22Rv1 (cell line): Measurements from ENCODE around the gene CFAP46.

ENCODE experiments used
- H3K27ac ChIP-seq: fragments of 450-650 bp; 2 replicates; pipeline ENCODE4 v1.5.1; 2017
- CTCF ChIP-seq: fragments of 450-650 bp; IDR thresholded peaks from 2 replicates; pipeline ENCODE4 v1.5.1; 2017; ENCODE audit warnings: mild to moderate bottlenecking
- ZFX ChIP-seq: fragments of 450-650 bp; IDR thresholded peaks from 2 replicates; pipeline ENCODE4 v1.6.1; 2017; ENCODE audit warnings: antibody characterized with exemption, borderline replicate concordance

CFAP46 gene

GRCh38 chr10:132939957-132940790 lies 2.2 kb downstream of the CFAP46 start:
- peak; percentile 95 for TF ChIP-seq CTCF
- TF ChIP-seq ZFX, result no peak
- no peak overlapping the region for H3K27ac ChIP-seq

- H3K27ac ChIP-seq, result no peak overlapping the region
- TF ChIP-seq ZFX (no peak), CTCF (no peak)
These were observed 2.9 kb downstream of the CFAP46 start for GRCh38 chr10:132939378-132939955.

GRCh38 chr10:132938472-132939339 lies 3.7 kb downstream of the CFAP46 start:
- TF ChIP-seq CTCF (peak; percentile 72), ZFX (no peak)
- no peak overlapping the region for H3K27ac ChIP-seq

- no peak for TF ChIP-seq CTCF
- TF ChIP-seq ZFX, result no peak
- H3K27ac ChIP-seq, result no peak overlapping the region
These were observed 4.5 kb downstream of the CFAP46 start for GRCh38 chr10:132937861-132938260.

- no peak overlapping the region for H3K27ac ChIP-seq
- TF ChIP-seq ZFX, result no peak
- no peak for TF ChIP-seq CTCF
These were observed 7.4 kb downstream of the CFAP46 start for GRCh38 chr10:132934953-132935352.

- TF ChIP-seq ZFX (no peak), CTCF (no peak)
- H3K27ac ChIP-seq, result no peak overlapping the region
These were observed 8.9 kb downstream of the CFAP46 start for GRCh38 chr10:132933308-132934042.
